ENCODE data around the gene SELL. TPM values are rescaled to one million over a fixed set of nuclear protein-coding genes. Genes with fewer than 3 reads are reported as not detected.

SELL gene
- 1 to 10 TPM in 3 of 4 donors, under 1 TPM in 1; 0.75 to 2.7 (median 1.7) TPM for total RNA-seq

- TF ChIP-seq CTCF (IDR thresholded peaks at IDR 0.05; ENCODE audit: low read depth), result no peak
These were observed at the start of gene SELL for GRCh38 chr1:169711469-169712308. SELL (minus strand) TSS chr1:169711620; CDS start chr1:169711498, 122 bp downstream.

- TF ChIP-seq CTCF (IDR thresholded peaks at IDR 0.05; ENCODE audit: low read depth), result no peak
These were observed 47.6 kb upstream of the SELL start for GRCh38 chr1:169759038-169759437.

- TF ChIP-seq CTCF (IDR thresholded peaks at IDR 0.05; ENCODE audit: low read depth), result no peak
These were observed 42.1 kb upstream of the SELL start for GRCh38 chr1:169753549-169753948.

- no peak for TF ChIP-seq CTCF (IDR thresholded peaks at IDR 0.05; ENCODE audit: low read depth)
These were observed 38.6 kb upstream of the SELL start for GRCh38 chr1:169750041-169750440.

- TF ChIP-seq CTCF (IDR thresholded peaks at IDR 0.05; ENCODE audit: low read depth), result no peak
These were observed 35.1 kb upstream of the SELL start for GRCh38 chr1:169746550-169746949.

- no peak for TF ChIP-seq CTCF (IDR thresholded peaks at IDR 0.05; ENCODE audit: low read depth)
These were observed 33.8 kb upstream of the SELL start for GRCh38 chr1:169745015-169745861.
